HG03354 (cell line): Measurements from ENCODE around the gene FAM81A.
A peak's percentile ranks its signal among the peaks of the same experiment; 100 is the strongest.

Source experiments
- ATAC-seq: cut with Tn5 transposase; IDR thresholded peaks from one replicate; pipeline ENCODE4 v1.9.1; 2021; ENCODE audit warnings: mild to moderate bottlenecking; ENCODE audit not compliant: unreplicated experiment, poor library complexity, severe bottlenecking

Gene FAM81A

DNA sequence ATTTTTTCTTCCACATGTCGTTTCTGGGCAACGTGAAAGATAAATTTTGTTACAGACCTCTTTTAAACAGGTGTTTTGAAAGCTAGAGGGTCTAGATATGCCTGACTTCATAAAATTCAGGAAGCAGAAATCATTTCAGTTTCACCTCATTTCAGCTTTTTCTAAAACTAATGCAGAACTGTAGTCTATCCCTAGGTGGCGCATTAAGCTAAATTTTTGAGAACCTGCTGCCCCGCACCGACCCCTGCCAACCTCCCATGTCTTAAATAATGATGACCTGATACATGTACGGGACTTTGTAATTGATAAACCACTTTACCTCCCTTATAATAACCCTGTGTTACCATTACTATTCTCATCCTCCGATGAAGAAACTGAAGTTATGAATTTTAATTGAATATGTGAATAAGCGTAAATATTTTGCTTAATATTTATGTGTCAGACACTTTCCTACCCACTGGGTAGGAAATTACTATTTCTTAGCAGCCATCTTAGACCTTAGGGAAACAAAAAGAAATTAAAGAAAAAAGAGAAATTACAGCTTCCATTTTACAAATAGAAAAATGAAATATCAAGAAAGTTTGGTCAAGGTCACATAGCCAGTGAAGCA is 94.9 kb downstream of the FAM81A start:
- peak; percentile 56 for ATAC-seq

DNA sequence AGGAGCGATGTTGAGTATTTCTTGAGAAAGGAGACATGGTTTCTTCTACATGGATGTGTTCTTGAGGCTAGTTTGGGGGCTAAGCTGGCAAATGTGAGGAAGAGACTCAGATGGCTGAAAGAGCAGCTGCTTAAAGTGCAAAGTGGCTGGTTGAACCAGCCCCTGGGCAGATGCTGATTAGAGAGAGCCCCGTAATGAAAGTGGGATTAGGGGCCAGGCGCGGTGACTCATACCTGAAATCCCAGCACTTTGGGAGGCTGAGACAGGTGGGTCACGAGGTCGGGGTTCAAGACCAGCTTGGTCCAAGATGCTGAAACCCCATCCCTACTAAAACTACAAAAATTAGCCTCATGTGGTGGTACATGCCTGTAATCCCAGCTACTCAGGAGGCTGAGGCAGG is 98.6 kb downstream of the FAM81A start:
- ATAC-seq, result no peak

DNA sequence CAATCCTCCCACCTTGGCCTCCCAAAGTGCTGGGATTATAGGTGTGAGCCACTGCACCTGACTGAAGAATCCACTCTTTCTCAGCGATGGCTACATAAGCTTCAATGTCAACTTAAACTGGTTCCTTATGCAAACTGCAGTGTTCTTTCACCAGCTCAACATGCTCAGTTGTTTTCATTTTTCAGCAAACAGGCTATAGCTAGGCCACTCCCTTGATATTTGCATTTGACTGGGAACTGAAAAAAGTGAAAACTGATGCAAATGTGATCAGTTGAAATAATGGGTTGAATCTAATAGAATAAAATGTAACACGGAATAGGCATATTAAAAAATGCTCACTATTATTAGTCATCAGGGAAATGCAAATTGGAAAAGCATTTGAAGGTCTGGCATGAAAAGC is 99.4 kb downstream of the FAM81A start:
- ATAC-seq, result no peak

DNA sequence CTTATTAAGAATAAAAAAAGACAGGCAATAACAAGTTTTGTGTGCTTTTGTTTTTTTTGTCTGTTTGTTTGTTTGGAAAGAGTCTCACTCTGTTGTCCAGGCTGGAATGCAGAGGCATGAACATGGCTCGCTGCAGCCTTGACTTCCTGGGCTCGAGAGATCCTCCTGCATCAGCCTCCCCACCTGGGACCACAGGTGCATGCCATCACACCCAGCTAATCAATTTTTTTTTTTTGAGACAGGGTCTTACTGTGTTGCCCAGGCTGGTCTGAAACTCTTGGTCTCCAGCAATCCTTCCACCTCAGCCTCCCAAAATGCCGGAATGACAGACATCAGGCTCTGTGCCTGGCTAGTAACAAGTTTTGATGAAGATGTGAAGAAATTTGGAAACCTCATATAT is 100.5 kb downstream of the FAM81A start:
- ATAC-seq, result no peak

DNA sequence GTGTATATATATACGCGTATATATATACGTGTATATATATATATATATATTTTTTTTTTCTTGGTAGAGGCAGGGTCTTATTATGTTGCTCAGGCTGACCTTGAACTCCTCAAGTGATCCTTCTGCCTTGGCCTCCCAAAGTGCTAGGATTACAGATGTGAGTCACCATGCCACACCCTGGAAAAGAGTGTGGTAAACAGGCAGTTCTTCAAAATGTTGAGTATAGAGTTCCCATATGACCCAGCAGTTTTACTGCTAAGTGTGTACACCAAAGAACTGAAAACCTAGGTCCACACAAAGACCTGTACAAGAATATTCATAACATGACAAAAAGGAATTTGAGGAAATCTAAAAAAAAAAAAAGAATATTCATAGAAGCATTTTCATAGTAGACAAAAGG is 101.8 kb downstream of the FAM81A start:
- ATAC-seq, result no peak

DNA sequence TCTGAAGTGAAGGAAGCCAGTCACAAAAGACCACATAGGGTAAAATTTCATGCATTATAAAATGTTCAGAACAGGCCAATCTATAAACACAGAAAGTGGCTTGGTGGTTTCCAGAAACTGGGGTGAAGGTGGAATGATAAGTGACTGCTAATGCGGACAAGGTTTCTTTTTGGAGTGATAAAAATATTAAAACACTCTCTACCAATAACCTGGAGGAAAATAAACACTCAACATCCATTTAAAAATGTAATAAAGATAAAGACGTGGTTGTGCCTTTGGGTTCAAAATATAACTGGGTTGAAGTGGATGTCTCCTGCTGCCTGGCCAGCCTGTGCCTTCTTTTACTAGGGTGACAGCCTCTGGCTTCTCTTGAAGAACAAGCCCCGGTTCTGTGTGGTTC is 102.7 kb downstream of the FAM81A start:
- ATAC-seq, result no peak

DNA sequence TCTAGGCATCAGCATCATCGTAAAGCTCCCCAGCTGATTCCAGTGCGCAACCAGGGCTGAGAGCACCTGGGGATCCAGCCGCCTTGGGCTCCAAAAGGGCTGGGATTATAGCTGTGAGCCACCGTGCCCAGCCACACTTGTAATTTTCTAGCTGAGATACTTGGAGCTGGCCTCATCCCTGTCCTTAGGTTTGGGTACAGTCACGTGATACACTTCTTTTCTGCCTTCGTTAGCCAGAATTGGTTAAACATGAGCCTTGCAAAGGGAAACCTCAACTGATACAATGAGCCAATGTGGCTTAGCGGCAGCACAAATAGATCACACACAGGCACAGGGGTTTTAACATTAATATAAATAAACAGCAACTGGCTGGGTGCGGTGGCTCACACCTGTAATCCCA is 103.8 kb downstream of the FAM81A start:
- ATAC-seq, result no peak

DNA sequence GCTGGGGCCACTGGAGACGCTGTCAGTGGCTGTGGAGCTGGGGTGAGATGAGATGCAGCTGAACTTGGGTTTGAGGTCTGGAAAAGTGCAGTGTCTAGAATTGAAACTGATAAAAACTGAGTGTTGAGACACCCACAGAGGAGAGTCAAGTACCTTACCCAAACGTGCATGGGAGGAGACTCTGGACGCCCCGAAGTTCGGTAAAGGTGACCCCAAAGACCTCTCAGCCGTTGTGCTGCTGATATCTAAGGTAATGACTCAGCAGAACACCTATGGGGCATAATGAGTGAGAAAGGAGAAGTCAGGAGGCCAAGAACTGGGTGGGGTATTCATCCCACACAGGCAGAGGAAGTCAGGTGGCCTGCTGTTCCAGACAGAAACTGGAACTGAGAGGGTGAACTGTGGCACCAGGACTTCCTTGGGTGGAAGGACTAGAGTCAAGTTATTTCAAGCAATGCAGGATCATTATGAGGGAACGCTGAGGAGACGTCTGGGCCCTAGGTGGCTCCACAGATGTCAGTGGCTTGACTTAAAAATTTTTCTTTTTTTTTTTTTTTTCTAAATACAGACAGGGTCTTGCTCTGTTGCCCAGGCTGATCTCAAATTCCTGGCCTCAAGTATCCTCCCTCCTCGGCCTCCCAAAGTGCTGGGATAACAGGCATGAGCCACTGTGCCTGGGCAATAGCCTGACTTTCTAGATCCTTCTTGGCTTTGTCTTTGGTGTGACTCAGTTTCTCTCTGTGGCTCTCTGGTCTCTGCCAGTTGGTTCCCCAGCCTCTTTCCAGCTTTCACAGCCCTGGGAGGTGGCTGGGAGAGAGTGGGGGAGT is 105.9 kb downstream of the FAM81A start:
- peak; percentile 75 for ATAC-seq

DNA sequence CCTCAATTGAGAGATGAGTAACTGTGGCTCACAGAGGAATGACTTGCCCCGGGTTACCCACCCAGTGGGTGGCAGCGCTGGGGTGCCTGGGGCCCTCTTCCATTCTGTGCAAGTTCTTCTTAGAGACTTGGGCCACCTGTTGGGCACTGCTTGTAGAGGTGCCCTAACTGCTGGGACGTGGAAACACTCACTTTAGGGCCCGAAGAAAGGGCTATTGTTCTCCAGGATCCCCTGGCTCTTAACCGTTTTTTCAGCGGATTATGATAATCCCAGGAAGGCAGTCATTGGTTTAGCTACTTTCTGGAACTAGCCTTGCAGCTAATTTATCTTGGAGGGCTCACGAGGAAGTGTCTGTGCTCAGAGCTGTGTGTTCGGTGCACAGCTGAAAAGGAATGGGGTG is 107.6 kb downstream of the FAM81A start:
- ATAC-seq, result no peak

DNA sequence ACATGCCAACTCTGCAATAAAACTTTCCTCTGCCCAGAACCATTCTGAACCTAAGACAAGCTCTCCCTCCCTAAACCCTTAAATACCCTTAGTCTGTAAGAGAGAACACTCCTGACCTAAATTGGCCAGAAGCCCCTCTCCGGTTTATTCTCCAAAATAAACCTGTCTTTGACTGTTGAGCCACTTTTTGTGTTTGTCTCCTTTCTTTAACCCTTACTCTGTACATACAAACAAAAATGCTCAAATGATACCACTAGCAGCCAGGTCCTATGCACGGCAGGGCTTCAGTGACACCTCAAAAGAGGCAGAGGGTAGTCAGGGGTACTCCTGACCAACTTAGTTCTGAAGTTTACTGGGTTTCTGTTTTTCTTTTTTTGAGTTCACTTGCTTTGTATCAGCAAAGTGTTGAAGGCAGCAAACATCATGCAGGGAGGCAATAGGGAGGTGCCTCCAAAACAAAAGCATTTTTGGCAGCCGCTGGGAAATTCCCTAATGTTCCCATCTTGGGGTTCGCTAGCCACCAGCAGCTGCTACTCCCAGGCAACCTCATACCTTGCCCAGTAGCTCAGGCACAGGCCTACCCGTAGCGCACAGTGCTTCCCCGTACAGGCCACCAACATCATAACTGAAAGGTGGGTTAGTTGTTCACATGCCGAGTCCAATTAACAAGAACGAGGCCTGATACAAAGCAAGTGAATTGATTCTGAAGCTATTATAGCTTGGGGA is 110.7 kb downstream of the FAM81A start:
- no peak for ATAC-seq

DNA sequence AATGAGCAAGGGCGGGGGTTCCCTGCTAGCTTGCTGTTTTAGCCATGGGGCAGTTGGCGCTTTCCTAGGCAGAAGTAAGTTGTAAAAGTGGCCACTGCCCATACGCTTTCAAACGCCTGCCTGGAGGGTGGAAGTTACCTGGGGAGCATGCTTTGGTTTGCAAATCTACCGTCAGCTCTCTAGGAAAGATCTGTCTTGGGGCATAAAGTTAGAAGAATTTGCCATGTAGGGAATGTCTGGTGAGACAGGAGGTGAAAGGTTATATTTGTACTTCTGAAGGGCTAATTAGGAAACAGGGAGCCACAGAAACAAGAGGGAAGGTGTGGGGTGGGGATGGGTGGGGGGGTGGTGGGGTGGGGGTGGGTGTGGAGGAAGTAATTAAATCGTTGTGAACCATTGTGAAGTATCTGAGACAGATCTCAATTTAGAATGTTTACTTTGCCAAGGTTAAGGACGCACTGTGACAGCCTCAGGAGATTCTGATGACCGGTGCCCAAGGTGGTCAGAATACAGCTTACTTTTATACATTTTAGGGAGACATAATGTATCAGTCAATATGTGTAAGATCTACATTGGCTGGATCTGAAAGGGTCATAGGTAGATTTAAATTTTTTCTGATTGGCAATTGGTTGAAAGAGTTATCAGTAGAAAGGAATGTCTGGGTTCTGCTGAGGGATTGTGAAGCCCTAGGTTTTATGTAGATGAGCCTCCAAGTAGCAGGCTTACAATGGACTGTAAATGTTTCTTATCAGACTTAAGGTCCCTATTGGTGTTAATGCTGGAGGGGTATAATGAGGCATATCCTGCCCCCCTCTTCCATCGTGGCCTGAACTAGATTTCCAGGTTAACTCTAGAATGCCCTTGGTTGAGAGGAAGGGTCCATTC is 111.6 kb downstream of the FAM81A start:
- ATAC-seq, result no peak

DNA sequence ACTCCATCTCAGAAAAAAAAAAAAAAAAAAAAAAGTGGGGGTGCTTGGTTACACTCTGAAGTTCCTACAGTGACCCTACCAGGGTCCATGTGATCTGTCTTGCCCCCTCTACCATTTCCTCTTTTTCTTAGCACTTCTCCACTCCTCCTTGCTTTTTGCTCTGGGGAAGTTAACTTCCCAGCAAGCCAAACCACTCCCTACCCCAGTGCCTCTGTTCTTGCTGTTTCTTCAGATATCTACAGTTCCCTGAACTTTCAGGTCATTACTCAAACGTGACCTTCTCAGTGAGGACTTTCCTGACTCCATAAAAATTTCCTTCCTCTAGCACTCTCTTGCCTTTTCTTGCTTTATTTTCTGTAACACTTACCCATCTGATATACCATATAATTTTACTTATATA is 112.5 kb downstream of the FAM81A start:
- ATAC-seq, result no peak

DNA sequence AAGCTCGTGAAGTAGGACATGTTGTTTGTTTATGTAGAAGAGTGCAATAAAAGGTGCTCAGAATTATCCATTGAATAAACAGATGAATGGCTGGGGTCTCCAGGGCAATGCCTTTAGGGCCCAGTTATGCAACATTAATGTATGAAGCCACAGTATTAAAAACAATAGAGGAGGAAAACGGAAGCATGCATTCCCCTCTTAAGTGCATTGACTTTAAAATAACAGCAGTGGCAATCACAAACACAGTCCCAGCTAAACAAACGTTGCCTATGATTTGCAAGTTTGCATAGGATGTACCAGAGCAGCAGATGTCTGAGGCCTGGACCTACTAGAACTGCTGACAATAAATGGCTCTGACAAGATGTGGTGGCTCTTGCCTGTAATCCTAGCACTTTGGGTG is 113.0 kb downstream of the FAM81A start:
- ATAC-seq, result no peak

DNA sequence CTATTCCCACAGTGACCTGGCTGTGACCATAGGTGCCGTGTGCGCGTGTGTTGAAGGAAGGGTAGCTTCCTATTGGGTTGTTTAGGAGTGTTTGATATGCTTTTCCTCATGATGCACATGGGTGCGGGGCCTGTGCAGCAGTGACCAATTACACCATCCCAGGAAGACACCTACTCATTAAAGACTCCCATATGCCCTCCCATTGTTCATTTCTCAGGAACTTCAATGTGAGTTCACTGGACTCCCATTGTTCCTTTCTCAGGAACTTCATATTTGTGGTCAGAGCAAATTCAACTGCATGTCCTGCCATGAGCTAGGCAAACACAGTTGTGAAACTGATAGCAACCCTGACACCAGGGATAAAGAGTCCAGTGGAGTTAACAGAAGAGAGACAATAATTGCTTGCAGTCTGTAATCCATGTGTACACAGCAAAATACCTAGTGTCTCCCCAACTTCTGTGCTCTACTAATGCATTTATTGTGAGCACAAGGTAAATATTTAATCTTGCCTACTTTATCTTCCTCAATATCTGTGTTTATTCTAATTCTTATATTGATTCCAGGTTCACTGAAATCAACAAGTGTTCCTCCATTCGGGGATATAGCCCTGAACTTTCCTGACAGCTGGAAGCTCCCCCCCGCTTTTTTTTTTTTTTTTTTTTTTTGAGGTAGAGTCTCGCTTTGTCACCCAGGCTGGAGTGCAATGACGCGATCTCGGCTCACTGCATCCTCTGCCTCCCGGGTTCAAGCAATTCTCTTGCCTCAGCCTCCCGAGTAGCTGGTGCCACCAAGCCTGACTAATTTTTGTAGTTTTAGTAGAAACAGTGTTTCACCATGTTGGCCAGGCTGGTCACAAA is 116.1 kb downstream of the FAM81A start:
- no peak for ATAC-seq

DNA sequence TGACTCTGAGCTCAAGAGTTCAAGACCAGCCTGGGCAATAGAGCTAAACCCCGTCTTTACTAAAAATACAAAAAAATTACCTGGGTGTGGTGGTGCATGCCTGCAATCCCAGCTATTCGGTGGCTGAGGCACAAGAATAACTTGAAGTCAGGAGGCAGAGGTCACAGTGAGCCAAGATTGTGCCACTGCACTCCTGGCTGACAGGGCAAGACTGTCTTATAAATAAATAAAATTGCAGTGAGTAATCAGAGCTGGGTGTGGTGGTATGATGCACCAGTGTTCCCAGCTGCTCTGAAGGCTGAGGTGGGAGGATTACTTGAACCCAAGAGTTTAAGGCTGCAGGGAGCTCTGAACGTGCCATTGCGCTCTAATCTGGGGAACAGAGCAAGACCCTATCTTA is 117.7 kb downstream of the FAM81A start:
- ATAC-seq, result no peak

DNA sequence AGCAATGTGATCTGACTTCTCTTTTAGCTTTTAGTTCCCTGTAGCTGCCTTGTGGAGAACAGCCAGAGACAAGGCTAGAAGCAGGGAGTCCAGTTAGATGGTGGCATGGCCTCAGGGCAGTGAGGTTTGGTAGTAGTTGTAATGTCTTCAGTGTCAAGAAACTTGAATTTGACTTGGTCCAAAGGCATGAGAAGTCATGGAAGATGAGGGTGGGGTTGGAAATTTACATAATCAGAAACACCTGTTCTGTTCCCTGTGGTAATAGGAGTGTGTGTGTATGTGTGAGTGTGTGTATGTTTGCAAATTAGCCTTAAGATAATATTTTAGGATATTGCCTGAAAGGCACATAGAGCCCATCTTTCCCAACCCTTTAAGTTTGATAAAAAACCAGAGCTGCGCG is 118.4 kb downstream of the FAM81A start:
- no peak for ATAC-seq

DNA sequence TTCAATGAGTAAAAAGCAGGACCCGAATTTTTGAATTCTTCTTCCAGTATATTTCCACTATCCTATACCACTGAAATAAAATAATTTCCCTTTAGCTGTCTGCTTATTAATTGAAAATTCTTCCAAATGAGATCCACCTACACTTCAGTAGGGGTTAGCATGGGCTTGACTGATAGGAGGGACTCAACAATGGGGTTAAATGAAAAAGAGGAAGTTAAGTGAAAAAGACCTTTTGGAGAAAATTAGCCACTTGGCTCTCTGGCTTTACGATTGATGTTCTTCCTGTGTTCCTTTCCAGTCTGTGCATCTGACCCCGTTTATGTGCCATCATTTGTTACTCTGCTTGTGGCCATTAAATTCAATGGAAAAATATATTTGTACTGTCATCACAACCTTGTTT is 119.6 kb downstream of the FAM81A start:
- ATAC-seq, result no peak

DNA sequence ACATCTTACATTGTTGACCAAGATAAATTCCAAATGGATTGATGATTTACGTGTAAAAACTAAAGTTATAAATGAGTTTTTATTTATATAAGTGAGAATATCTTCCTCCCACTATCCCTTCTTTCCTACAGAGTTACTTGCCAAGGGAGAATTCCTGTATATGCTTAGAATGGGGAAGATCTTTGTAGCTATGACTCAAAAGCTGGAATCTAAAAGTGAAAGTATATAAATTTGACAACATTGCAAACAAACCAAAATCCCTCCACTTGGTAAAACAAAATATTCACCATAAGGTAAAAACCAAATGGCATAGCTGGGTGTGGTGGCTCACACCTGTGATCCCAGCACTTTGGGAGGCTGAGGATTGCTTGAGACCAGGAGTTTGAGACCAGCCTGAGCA is 120.9 kb downstream of the FAM81A start:
- no peak for ATAC-seq

DNA sequence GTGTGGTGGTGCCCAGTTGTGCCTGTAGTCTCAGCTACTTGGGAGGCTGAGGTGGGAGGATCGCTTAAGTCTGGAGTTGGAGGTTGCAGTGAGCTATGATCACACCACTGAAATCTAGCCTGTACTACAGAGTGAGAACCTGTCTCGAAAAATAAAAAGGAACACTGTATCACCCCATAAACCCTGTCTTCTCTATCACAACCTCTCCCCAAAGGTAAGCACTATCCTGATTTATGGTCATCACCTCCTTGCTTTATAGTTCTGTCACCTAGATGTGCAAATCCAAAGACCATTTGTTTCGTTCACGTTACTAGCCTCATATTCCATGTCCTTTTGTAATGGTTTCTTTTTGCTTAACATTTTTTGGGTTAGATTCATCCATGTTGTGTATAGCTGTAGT is 123.6 kb downstream of the FAM81A start:
- no peak for ATAC-seq
